GM21526 (cell line): ENCODE measurements around the gene GRID1.

ENCODE experiments used
- ATAC-seq: cut with Tn5 transposase; IDR thresholded peaks from one replicate; pipeline ENCODE4 v1.9.1; 2021; ENCODE audit warnings: moderate library complexity; ENCODE audit not compliant: unreplicated experiment, low FRiP score

The GRID1 gene

GRCh38 chr10:86234541-86235270 is 131.9 kb downstream of the GRID1 start:
- no peak for ATAC-seq

- no peak for ATAC-seq
Observed at GRCh38 chr10:86234107-86234506, 132.5 kb downstream of the GRID1 start.

- no peak for ATAC-seq
Observed at GRCh38 chr10:86233131-86233530, 133.5 kb downstream of the GRID1 start.

GRCh38 chr10:86232644-86233043 is 134.0 kb downstream of the GRID1 start:
- no peak for ATAC-seq

GRCh38 chr10:86231796-86232560 is 134.6 kb downstream of the GRID1 start:
- ATAC-seq = no peak

GRCh38 chr10:86230557-86231180 is 135.9 kb downstream of the GRID1 start:
- no peak for ATAC-seq

- ATAC-seq = no peak
Observed at GRCh38 chr10:86229811-86230556, 136.6 kb downstream of the GRID1 start.

GRCh38 chr10:86229376-86229775 is 137.2 kb downstream of the GRID1 start:
- no peak for ATAC-seq

GRCh38 chr10:86227501-86228258 is 138.9 kb downstream of the GRID1 start:
- ATAC-seq = no peak

- no peak for ATAC-seq
Observed at GRCh38 chr10:86226781-86227201, 139.8 kb downstream of the GRID1 start.

GRCh38 chr10:86226016-86226415 is 140.6 kb downstream of the GRID1 start:
- ATAC-seq = no peak

GRCh38 chr10:86225103-86225782 is 141.4 kb downstream of the GRID1 start:
- ATAC-seq = peak; percentile 3

GRCh38 chr10:86224354-86225102 is 142.1 kb downstream of the GRID1 start:
- ATAC-seq = peak; percentile 91

GRCh38 chr10:86223256-86223655 is 143.3 kb downstream of the GRID1 start:
- no peak for ATAC-seq

GRCh38 chr10:86222687-86223086 is 143.9 kb downstream of the GRID1 start:
- ATAC-seq = no peak

- ATAC-seq = no peak
Observed at GRCh38 chr10:86222336-86222650, 144.3 kb downstream of the GRID1 start.

GRCh38 chr10:86221442-86222335 is 144.9 kb downstream of the GRID1 start:
- no peak for ATAC-seq

GRCh38 chr10:86220626-86221025 is 146.0 kb downstream of the GRID1 start:
- no peak for ATAC-seq
